BJ (cell line): ENCODE data around the gene POM121L12. TPM values are rescaled to one million over a fixed set of nuclear protein-coding genes. Genes with fewer than 3 reads are reported as not detected.

ENCODE experiments used
- CTCF ChIA-PET: fragments of 350-600 bp; formaldehyde crosslinking; extraction: SDS; loops from one replicate; lab custom pipeline; 2021; ENCODE audit warnings: antibody characterized with exemption, inconsistent platforms; lab: Yijun Ruan, JAX
- POLR2A ChIA-PET: fragments of 300-600 bp; sonication (Branson Sonifier 250); formaldehyde crosslinking; extraction: SDS; loops from one replicate; lab custom pipeline; 2021; ENCODE audit warnings: antibody characterized with exemption; lab: Charles Lee
- DNase-seq: peaks from one replicate; pipeline ENCODE4 v3.0.0-alpha.2; 2011; ENCODE audit warnings: low read depth
- H3K27me3 ChIP-seq: 2 replicates; pipeline ENCODE4 v1.6.0; 2011; ENCODE audit warnings: low read length; ENCODE audit not compliant: control insufficient read depth, insufficient read depth
- H3K36me3 ChIP-seq: 2 replicates; pipeline ENCODE4 v1.5.1; 2011; ENCODE audit warnings: low read length; ENCODE audit not compliant: control insufficient read depth, insufficient read depth
- H3K4me3 ChIP-seq: 2 replicates; pipeline ENCODE4 v1.5.1; 2011; ENCODE audit warnings: low read depth, mild to moderate bottlenecking, control low read depth, low read length
- polyA plus RNA-seq: library from polyadenylated mRNA; depleted of rRNA; stranded (reverse); fragments of >200 nt; gene quantifications from 2 replicates; pipeline ENCODE4 v1.2.3, GENCODE V29; 2011
- TF ChIP-seq, protein P1 (sequence below): IDR thresholded peaks from 2 replicates; pipeline ENCODE4 v1.5.1; 2011; ENCODE audit warnings: low read depth, mild to moderate bottlenecking, control low read depth, inconsistent platforms, low read length, moderate library complexity; ENCODE audit not compliant: insufficient read depth

The POM121L12 gene
- polyA plus RNA-seq, 1 experiment = not detected

DNA sequence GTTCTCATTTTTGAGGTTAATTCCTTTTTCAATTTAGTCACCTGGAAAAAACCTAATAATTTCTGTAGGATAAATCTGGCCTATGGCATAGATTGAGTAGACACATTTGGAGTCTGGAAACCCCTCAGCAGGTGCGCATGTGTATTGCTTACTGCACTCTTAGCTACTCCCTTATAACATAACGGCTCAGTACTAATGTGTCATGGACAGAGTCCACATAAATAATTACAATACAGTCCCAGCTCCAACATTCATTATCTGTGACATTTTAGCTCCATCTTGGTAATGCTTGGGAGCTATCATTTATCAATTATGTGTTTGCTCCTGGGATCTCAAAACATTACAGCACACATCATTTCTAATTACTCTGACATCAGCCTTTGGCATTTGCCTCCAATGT, 33.2 kb downstream of the POM121L12 start:
- ChIA-PET CTCF (no interaction called here), POLR2A (no interaction called here)
- TF ChIP-seq, protein P1, sequence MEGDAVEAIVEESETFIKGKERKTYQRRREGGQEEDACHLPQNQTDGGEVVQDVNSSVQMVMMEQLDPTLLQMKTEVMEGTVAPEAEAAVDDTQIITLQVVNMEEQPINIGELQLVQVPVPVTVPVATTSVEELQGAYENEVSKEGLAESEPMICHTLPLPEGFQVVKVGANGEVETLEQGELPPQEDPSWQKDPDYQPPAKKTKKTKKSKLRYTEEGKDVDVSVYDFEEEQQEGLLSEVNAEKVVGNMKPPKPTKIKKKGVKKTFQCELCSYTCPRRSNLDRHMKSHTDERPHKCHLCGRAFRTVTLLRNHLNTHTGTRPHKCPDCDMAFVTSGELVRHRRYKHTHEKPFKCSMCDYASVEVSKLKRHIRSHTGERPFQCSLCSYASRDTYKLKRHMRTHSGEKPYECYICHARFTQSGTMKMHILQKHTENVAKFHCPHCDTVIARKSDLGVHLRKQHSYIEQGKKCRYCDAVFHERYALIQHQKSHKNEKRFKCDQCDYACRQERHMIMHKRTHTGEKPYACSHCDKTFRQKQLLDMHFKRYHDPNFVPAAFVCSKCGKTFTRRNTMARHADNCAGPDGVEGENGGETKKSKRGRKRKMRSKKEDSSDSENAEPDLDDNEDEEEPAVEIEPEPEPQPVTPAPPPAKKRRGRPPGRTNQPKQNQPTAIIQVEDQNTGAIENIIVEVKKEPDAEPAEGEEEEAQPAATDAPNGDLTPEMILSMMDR = no peak
- DNase-seq = no peak
- Histone ChIP-seq H3K36me3 (no peaks in the 10 kb centered on the region), H3K4me3 (no peak overlapping the region), H3K27me3 (no peaks in the 10 kb centered on the region)

DNA sequence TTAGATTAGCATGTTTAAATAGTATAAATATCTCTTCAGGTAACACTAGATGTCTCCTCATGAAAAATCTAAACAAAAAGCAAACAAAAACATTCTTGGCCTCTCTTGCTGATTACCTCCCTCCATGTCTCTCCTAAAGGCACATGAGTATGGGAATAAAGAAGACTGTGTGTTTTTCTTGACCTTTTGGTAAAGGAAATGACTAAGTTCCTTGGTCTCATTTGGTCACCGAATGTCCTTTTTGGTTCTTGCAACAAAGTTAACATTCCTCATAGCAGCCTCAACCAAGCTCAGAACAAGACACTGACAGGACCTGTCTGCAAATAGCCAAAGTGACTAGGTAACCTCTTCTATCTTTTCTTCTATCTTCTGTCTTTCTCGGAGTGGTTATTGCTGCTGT, 35.5 kb downstream of the POM121L12 start:
- Histone ChIP-seq H3K27me3 (no peaks in the 10 kb centered on the region), H3K4me3 (no peak overlapping the region), H3K36me3 (no peaks in the 10 kb centered on the region)
- CTCF ChIA-PET = no interaction called here
- DNase-seq = no peak
- POLR2A ChIA-PET = no interaction called here
- TF ChIP-seq, protein P1 = no peak
